ENCODE data around the gene FBXO42.

GRCh38 chr1:16199157-16199501 lies 153.2 kb downstream of the FBXO42 start:
- TF ChIP-seq MAX (IDR thresholded peaks at IDR 0.05; ENCODE audit: low read depth, low read length), result no peak
- no peak for TF ChIP-seq CTCF (IDR thresholded peaks at IDR 0.05; ENCODE audit: low read depth, low read length)
- TF ChIP-seq MYC (IDR thresholded peaks at IDR 0.05; ENCODE audit: low read depth, low read length), result no peak
